ENCODE measurements around the gene TGM5.

- TF ChIP-seq EZH2 (IDR thresholded peaks at IDR 0.05; ENCODE audit: low read depth, unreplicated experiment) (no peak), CTCF (conservative IDR thresholded peaks at IDR 0.05; ENCODE audit: low read depth in 2 of 2) (no peak), POLR2AphosphoS5 (IDR thresholded peaks at IDR 0.05; ENCODE audit: low read depth) (no peak), EZH2phosphoT487 (IDR thresholded peaks at IDR 0.05; ENCODE audit: unreplicated experiment) (no peak), ZNF331 (CRISPR knock-in tag; IDR thresholded peaks at IDR 0.05; ENCODE audit: low read depth) (no peak)
Observed at GRCh38 chr15:43246261-43246774, 20.4 kb downstream of the TGM5 start.
